C4-2B (cell line): ENCODE results near the gene SRPK2.

Source experiments
- ZFX ChIP-seq: fragments of 450-650 bp; IDR thresholded peaks from 2 replicates; pipeline ENCODE4 v1.6.1; 2017
- TF ChIP-seq, protein P1 (sequence below): fragments of 450-650 bp; conservative IDR thresholded peaks from 2 replicates; pipeline ENCODE4 v1.5.1; 2017; ENCODE audit warnings: mild to moderate bottlenecking

DNA sequence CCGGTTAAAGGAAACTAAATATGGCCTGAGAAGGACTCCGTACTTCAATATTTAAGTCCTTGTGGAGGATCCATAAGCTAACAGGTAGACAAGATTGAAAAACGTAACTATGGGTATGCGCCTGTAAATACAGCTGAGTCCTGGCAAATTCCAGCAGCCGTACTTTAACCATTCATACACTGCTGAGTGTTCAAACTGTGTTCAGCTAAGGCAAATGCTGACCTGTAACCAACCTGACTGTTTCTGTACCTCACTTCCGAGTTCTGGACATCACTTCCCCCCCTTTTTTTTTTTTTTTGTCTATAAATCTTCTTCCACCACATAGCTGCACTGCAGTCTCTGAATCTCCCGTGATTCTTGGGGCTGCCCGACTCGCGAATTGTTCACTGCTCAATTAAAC is 69.1 kb downstream of the SRPK2 start:
- TF ChIP-seq, protein P1, sequence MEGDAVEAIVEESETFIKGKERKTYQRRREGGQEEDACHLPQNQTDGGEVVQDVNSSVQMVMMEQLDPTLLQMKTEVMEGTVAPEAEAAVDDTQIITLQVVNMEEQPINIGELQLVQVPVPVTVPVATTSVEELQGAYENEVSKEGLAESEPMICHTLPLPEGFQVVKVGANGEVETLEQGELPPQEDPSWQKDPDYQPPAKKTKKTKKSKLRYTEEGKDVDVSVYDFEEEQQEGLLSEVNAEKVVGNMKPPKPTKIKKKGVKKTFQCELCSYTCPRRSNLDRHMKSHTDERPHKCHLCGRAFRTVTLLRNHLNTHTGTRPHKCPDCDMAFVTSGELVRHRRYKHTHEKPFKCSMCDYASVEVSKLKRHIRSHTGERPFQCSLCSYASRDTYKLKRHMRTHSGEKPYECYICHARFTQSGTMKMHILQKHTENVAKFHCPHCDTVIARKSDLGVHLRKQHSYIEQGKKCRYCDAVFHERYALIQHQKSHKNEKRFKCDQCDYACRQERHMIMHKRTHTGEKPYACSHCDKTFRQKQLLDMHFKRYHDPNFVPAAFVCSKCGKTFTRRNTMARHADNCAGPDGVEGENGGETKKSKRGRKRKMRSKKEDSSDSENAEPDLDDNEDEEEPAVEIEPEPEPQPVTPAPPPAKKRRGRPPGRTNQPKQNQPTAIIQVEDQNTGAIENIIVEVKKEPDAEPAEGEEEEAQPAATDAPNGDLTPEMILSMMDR = no peak
- TF ChIP-seq ZFX = no peak
